DMS53 (cell line): ENCODE results near the gene CLIC6.
A peak's percentile ranks its signal among the peaks of the same experiment; 100 is the strongest.
"Not testable (repeated sequence)": the region's sequence is repeated elsewhere in the genome, so short reads cannot be mapped to it uniquely, and the experiment has no call there.

Experiments
- DNase-seq: peaks from one replicate; lab custom pipeline; 2025; lab: John Stamatoyannopoulos, UW

Gene CLIC6

DNA sequence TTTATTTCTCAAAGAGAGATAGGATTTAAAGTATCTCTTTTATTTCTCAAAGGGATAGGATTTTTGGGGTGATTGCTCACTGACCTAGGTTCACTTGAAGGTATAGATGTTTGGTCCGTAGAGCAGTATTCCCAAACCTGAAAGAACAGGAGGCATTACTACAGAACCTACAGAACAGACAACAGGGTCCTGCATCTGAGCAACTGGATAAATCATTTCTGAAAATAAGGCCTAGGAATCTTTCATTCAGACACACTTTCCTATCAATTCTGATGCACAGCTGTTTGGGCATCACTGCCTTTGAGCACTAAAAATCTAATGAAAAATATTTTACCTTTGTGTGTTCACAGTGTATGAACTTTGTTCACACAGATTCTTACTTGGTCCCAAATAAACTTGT, 17.2 kb upstream of the CLIC6 start:
- DNase-seq, result no peak

DNA sequence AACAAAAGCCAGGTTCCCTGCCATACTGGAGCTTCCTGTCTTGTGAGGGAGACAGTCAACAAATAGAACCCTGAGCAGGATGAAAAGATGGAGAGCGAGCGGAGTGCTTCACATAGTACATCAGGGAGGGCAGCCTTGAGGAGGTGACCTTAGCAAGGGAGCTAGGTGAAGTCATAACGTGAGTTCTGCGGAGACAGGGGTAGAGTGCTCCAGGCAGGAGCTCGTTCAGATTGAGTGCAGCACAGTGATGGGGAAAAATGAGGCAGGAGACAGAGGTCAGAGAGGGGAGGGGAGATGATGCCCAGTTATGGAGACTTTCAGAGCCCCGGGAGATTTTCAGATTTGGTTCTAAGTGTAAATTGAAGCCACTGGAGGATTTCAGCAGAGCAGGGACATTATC, 15.3 kb upstream of the CLIC6 start:
- DNase-seq, result no peak

DNA sequence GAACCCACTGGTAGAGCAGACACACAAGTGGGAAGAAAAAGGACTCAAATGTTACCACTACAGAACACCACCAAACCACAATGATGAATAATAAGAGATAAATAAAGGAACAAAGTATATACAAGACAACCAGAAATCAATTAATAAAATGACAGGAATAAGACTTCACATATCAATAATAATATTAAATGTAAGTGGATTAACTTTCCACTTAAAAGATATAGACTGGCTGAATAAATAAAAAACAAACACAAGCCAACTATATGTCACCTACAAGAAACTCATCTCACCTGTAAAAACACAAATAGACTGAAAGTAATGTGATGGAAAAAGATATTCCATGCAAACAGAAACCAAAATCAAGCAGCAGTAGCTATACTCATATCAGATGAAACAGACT, 6.9 kb upstream of the CLIC6 start:
- DNase-seq, result no peak

DNA sequence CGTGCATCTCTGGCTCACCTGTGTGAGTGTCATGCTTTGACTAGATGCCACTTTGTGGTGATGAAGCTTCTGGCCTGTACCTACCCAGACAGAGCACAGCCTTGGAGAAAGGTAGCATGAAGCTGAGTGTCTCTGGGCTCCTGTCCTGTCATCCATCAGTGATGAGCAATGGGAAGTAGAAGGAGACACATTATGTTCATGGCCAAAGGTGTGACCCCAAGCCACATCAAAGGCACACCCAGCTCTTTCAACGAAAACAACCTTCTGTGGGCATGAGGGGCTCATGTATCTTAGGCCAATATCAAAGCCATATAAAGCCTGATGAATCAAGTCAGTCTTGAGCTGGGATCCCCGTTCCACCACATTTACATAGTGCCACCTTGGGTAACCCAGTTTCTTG, 1.0 kb upstream of the CLIC6 start:
- DNase-seq, result peak; percentile 5

DNA sequence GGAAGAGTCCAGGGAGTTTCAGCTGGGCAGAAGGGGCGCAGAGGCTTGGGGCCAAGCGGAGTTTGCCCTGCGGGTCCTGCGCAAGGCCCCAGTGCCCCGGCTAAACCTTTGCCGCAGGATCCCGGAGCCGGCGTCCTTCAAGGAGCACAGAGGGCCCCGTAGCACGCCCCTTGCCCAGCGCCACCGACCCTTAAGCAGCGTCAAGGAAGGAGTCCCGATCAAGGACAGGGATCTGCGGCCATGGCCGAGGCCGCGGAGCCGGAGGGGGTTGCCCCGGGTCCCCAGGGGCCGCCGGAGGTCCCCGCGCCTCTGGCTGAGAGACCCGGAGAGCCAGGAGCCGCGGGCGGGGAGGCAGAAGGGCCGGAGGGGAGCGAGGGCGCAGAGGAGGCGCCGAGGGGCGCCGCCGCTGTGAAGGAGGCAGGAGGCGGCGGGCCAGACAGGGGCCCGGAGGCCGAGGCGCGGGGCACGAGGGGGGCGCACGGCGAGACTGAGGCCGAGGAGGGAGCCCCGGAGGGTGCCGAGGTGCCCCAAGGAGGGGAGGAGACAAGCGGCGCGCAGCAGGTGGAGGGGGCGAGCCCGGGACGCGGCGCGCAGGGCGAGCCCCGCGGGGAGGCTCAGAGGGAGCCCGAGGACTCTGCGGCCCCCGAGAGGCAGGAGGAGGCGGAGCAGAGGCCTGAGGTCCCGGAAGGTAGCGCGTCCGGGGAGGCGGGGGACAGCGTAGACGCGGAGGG, 520 bp downstream of the CLIC6 start:
- DNase-seq, result peak; percentile 64

DNA sequence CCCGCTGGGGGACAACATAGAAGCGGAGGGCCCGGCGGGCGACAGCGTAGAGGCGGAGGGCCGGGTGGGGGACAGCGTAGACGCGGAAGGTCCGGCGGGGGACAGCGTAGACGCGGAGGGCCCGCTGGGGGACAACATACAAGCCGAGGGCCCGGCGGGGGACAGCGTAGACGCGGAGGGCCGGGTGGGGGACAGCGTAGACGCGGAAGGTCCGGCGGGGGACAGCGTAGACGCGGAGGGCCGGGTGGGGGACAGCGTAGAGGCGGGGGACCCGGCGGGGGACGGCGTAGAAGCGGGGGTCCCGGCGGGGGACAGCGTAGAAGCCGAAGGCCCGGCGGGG, 1.1 kb downstream of the CLIC6 start:
- DNase-seq, result not testable (repeated sequence)

DNA sequence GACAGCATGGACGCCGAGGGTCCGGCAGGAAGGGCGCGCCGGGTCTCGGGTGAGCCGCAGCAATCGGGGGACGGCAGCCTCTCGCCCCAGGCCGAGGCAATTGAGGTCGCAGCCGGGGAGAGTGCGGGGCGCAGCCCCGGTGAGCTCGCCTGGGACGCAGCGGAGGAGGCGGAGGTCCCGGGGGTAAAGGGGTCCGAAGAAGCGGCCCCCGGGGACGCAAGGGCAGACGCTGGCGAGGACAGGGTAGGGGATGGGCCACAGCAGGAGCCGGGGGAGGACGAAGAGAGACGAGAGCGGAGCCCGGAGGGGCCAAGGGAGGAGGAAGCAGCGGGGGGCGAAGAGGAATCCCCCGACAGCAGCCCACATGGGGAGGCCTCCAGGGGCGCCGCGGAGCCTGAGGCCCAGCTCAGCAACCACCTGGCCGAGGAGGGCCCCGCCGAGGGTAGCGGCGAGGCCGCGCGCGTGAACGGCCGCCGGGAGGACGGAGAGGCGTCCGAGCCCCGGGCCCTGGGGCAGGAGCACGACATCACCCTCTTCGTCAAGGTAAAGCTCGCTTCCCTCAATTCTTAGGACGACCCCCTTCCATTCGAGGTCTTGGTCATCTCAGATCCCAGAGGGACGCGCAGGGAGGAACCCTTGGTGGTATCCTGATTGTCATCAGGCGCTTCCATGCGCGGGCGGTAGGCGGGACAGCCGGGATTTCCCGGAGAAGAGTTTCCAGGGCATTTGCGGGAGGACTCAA, 1.6 kb downstream of the CLIC6 start:
- peak; percentile 66 for DNase-seq

DNA sequence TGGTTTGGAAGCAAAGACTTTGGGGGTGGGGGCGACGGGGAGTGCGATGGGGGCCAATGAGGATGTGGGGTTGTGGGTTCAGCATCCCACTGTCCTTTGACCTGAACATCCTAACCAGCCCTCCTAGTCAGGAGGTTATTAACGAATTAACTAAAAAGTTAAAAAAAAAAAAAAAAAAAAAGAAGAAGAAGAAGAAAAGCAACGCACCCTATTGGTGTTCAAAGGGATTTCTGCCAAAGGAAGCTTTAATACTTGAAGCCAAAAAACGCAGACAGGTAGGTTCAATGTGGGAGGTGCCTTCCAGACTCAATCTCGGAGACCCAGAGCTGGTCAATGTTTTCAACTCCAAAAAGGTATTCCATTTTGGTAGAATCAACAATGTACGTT, 2.2 kb downstream of the CLIC6 start:
- DNase-seq, result peak; percentile 55

DNA sequence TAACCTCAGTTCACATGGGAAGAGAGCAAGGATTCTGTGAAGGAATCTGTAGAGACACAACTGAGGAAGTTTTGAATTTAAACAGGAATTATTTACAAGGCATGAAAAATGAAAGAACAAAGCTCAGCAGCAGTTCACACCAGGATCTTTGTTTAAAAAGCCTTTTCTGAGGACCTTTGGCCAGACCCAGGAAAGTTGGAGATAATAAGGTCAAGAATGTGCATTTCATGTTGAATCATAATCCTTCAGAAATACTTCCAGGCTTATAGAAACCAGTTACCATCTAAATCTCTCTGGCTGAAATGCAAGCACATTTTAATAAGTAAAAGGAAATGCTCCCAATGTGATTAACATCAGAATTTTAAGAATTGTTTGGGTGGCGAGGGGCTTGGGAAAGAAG, 2.7 kb downstream of the CLIC6 start:
- no peak for DNase-seq

DNA sequence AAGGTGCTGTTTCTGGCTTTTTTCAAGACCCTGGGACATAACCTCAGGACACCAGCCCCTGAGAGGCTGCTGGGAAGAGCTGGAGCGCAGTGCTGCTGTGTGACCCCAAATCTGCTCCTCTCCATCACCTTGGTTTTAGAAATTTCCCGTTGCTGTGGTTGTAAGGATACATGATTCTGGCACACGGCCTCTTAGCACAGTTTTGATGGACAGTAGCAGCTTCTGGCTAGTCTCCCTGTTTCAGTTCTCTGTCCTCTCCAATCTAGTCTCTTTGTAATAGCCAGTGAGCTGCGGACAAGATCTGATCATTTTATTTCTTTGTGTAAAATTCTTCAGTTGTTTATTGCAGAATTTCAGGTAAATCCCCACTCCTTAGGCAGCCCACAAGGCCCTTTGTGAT, 3.1 kb downstream of the CLIC6 start:
- DNase-seq, result no peak

DNA sequence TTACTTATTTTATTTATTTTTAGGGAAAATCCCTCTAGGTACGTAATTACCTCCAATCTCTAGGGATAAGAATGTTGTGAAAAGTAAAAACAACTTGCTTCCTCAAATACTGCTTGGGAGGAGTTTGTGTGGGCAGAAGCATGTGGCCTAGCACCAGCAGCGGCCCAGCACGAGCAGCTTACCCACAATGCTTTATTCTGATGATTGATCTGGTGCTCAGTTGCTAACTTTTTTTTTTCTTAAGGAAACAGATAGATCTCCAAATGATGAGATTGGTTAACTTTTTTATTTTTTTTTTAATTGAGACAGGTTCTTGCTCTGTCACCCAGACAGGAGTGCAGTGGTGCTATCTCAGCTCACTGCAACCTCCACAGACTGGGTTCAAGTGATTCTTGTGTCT, 4.2 kb downstream of the CLIC6 start:
- no peak for DNase-seq

DNA sequence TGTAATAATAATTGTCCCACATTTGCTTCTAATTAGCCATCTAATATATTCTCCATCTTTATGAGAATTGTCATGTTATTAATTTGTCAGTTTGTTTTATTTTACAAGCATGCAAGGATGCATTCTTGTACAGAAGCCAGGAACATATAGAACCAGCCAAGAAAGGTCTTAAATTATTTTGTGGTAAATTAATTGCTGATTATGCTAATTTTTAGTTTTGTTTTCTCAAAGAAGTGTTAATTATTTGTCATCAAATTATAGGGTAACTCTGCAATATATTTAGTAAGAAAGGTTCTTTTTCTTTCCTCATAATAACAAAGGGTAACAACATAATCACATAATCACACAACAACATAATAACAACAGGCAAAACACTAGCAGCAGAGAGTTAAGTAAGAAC, 5.7 kb downstream of the CLIC6 start:
- no peak for DNase-seq

DNA sequence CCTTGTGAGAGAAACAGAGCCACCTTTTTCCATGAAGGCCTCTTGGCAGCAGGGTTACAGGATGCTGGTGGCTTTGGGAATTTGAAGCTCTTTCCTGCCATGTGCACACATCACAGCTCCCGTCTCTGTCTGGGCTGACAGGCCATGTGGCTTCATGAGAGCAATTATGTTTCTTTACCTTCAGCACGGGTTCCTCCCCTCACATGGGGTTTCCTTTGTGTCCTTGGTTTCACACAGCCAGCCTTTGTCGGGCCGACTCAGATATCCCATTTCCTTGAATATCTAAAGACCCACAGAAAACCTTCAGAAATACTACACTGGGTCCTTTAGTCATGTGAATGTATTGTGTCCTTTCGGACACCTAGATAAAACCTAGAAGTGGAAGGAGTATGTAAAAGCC, 7.1 kb downstream of the CLIC6 start:
- DNase-seq, result no peak

DNA sequence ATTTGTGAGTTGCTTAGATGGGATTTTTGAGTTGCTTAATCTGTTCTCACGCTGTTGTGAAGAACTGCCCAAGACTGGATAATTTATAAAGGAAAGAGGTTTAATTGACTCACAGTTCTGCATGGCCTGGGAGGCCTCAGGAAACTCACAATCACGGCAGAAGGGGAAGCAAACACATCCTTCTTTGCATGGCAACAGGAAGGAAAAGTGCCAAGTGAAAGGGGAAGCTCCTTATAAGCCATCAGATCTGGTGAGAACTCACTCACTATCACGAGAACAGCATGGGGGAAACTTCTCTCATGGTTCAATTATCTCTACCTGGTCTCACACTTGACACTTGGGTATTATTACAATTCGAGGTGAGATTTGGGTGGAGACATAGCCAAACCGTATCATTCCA, 10.3 kb downstream of the CLIC6 start:
- DNase-seq, result no peak

DNA sequence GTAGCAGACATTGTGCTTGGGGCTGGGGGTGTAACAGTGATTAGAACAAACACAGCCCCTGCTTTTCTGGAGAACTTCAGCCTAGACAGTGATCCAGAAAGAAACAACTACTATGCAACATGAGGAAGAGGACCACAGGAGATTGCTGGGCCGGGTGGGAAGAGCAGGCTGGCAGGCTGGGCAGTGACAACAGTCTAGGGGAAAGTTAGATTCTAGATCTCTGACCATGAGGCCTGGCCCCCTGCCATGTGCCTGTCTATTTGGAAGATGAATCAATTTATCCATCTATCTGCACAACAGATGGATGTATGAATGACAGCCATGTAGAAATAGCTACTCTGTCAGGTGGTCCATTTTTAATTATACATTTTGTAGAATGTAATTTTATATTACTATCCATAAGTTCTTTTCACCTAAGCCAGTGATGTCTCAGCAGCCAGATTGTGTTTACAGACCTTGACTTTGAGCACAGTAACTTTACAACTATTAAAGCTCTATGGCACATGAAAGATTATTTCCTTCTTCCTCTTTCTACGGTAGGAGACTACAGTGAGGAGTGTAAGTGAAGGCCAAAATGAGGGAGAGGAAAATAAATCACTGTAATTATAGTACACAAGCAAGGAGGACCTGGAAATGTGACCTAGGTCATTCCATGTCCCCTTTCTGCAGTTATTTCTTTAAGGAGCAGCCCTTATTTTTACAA, 15.5 kb downstream of the CLIC6 start:
- no peak for DNase-seq

DNA sequence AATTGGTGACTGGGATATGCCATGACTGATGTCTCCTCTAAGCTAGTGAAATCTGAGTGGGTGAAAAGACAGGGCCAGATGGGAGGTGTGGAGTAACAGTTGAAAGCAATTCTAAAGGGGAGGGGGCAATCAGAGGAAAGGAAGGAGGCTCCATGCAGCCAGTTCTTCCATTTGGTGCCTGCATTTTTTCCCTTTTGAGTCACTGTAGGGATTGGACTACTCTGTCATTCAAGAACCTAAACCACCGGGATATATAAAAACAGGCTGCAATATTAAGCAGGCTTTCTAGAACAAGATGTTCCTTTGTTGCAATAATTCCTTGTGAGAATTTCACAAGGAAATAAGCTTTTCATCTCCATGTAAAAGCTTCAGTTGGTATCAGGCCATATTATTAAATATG, 18.3 kb downstream of the CLIC6 start:
- peak; percentile 17 for DNase-seq

DNA sequence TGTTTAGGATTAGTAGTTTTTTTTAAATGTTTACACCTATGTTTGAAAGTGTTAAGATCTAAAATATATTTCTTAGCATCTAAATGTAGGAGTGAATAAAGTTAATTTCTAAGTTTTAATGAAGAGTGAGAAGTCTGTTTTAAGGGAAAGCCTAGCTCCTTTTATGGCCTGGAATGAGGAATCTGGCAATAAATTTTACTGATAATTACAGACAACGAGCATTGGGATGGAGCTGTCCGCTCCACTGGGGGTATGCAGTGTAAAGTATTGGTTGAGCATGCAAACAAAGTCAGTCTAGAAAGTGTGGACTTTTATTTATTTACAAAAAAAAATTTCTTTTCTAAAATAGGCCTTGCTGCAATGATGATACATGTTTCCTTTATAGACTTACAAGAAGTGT, 19.0 kb downstream of the CLIC6 start:
- DNase-seq, result no peak

DNA sequence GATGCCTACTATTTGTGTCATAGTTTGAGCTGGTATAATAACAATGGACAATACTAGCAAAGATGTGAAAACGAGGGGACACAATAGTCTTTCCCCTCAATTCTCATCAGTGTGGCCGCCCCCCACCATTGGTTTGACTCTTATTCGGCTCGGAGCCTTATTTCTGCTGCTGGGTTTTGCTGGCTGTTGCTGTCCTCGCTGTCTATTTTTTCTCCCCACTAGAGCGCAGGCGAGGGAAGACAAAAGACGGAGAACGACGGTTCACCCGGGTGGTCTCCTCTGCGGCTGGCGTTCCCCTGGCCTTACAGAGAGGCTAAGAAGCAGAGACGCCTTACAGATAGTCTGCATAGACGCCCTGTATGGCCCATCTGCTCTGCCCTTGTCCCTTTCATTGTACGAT, 19.4 kb downstream of the CLIC6 start:
- no peak for DNase-seq

DNA sequence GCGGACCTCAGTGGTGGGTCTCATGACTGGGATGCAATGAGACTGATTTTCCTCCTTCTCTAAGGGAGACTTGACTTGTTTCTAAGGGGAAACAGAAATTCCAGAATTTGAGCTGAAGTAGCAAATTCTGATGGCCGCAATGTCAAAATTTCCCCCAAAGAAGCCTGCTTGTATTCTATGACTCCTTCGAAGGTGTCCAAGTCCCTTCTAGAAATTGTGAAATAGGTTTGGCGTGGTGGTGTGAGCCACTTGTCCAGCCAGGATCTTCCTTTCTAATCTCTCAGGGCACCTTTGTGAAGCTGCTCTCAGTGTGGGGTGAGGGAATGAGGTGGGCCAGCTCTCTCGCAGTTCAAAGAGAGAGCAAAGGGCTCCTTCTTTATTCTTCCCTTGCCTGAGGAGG, 19.9 kb downstream of the CLIC6 start:
- no peak for DNase-seq

DNA sequence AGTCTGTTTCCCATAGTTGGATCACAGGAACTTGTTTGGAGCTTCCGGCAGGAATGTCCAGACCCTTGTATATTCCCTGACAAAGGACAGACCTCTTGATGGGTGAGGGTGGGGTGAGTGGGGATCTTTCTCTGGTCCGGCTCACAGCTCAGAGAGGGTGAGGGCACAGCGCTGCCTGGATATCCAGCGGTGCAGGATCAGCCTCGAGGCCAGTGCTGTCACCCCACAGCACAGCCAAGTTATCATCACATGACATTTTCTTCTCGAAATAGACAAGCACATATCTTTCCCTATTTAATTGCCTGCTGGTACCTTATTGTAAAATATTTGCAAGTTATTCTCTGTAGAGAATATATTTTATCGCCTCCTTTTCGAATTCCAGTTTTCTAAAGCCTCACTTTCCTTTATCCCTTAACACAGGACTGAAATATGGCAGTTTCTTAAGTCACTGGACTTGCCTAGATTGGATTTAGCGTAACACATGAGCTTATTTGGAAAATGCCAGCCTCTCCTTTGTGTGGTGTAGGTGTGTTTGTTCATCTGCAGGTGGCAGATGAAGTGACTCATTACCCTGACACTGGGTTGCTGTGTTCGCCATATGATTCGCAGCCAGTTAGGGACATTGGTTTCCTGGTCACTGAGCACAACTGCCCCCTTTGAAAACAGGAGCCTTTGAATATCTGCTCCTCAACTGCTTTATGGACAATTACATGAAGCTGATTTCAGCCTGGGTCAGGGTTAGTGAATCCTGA, 21.4 kb downstream of the CLIC6 start:
- peak; percentile 96 for DNase-seq

DNA sequence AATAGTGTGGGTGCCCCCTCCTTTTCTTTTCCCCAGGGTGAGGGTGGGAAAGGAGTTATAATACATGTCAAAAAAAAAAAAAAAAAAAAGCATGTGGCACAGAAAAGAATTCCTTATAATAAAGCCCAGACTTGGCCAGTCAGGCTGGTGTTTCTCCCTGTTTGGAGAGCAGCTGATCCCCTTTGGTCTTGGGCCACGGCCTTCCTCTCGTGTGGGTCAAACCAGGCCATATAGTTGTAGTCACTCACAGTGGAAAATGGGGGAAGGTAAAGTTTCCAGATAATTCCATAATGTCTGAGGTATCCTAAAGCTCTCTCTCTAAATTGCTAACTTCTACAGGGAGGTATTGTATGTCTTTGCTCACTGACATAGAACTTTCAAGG, 22.0 kb downstream of the CLIC6 start:
- DNase-seq, result peak; percentile 70

DNA sequence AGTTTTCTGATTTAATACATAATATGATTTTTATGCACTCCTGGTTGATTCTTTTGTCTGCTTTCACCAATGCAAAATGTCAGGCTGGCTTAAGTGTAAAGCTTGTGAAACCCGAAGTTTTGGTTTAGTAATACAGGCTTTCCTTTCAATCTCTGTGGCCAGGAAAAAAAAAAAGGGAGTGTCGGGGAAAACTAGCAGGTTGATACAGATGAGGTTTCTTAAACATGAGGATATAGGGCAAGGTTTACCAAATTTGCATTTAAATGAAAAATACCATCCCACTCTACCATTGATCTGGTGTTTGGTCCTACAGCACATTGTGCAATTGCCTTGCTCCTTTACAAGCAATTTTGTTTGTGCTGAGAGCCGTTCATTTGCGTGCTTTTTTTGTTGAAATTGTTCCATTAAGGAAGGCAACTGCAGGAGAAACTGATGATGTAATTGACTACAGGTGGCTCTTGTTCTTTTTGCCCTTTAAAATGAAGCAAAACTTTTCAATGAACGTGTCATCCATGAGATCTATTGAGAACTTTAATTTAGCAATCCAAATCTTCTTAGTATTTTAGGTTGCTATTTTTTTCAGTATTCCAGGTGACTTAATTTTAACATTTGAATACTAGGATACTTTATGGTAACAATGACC, 22.7 kb downstream of the CLIC6 start:
- peak; percentile 49 for DNase-seq
